ENCODE results near the gene ZNF658. TPM values are rescaled to one million over a fixed set of nuclear protein-coding genes. Genes with fewer than 3 reads are reported as not detected.
"Not testable (repeated sequence)": the region's sequence is repeated elsewhere in the genome, so short reads cannot be mapped to it uniquely, and the experiment has no call there.

Gene ZNF658
- total RNA-seq (2022) (2.5 and 3.1 TPM in 2 replicates), Bru-seq, nascent RNA (percentile 55 among the genes with signal in this experiment), BruChase-seq, experiment 1, labeled RNA remaining after a 6-hour chase (percentile 36 among the genes with signal in this experiment), BruChase-seq, experiment 2, labeled RNA remaining after a 2-hour chase (percentile 35 among the genes with signal in this experiment)
- long read RNA-seq, full-length matches to known transcripts: 1 of 1 reads
- long read RNA-seq, partial matches to known transcripts: 0 of 1 reads
- long read RNA-seq, other reads (novel, unspliced or antisense): 0 of 1 reads

DNA sequence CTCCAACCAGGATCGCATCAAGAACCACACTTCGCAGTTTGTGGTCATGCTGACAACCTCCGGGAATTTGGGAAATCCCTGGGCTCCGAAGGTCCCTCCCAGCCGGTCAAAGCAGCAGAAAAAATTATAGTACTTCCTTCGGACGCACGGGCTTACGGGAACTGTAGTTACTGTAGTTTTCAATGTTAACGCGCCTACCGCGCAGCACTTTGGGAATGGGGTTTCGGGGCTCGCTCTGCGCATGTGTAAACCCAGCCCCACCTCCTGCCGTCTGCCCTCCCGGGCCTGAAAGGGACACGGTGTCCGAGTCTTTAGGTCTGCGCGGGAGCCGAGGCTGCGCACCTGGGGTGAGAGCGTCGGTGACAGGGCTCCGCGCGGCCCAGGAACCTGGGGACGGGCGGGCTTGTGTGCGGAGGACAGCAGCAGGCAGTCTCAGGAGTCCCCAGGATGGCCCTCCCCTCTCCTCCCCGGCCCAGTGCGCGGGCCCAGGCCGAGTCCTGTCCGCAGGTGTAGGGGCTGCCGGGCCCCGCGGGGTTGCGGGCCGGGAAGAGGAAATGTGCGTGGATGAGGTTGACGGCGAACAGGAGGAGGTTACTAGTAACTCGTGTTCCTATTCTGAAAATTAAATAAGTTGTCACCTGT lies at the start of gene ZNF658:
Gene ZNF658 (plus strand): TSS at position 236 of the 642 bp plus-strand sequence. CDS start 2,837 bp downstream, outside the sequence.
- H3K36me3 Mint-ChIP-seq (ENCODE audit: insufficient read depth, unreplicated experiment); intact Hi-C loops (cut with micrococcal nuclease; ENCODE audit: unreplicated experiment); H3K9me3 Mint-ChIP-seq (ENCODE audit: low read depth, unreplicated experiment); H3K27me3 Mint-ChIP-seq (ENCODE audit: unreplicated experiment); CTCF ChIA-PET; BruUV-seq (replicated peaks); H3K4me1 Mint-ChIP-seq (ENCODE audit: low read depth, unreplicated experiment): not testable (repeated sequence)
- DNase-seq: peak; percentile 75
- Mint-ChIP-seq H3K27ac (ENCODE audit: unreplicated experiment) (peak within 1 kb of the TSS; percentile 54), H3K4me3 (ENCODE audit: low read depth, unreplicated experiment) (peak within 1 kb of the TSS; percentile 78)

DNA sequence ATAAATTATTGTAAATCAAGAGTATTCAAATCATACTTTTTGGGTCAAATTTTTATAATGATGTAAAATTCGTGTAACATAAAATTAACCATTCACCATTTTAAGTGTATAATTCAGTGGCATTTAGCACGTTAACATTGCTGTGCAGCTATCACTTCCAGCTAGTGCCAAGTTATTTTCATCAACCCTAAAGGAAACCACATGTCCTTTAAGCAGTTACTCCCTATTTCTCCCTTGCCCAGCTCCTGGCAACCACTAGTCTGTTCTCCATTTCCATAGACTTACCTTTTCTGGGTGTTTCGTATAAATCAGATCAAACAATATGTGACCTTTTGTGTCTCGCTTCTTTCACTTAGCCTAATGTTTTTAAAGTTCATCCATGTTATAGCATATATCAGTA lies 38.8 kb upstream of the ZNF658 start:
- intact Hi-C loops (cut with micrococcal nuclease; ENCODE audit: unreplicated experiment); CTCF ChIA-PET; BruUV-seq (replicated peaks); H3K36me3 Mint-ChIP-seq (ENCODE audit: insufficient read depth, unreplicated experiment); H3K27ac Mint-ChIP-seq (ENCODE audit: unreplicated experiment); H3K27me3 Mint-ChIP-seq (ENCODE audit: unreplicated experiment); DNase-seq; H3K4me1 Mint-ChIP-seq (ENCODE audit: low read depth, unreplicated experiment); H3K9me3 Mint-ChIP-seq (ENCODE audit: low read depth, unreplicated experiment); H3K4me3 Mint-ChIP-seq (ENCODE audit: low read depth, unreplicated experiment): not testable (repeated sequence)

- BruUV-seq (replicated peaks); H3K4me1 Mint-ChIP-seq (ENCODE audit: low read depth, unreplicated experiment); H3K9me3 Mint-ChIP-seq (ENCODE audit: low read depth, unreplicated experiment); H3K27ac Mint-ChIP-seq (ENCODE audit: unreplicated experiment); H3K4me3 Mint-ChIP-seq (ENCODE audit: low read depth, unreplicated experiment); DNase-seq; CTCF ChIA-PET; H3K27me3 Mint-ChIP-seq (ENCODE audit: unreplicated experiment); H3K36me3 Mint-ChIP-seq (ENCODE audit: insufficient read depth, unreplicated experiment); intact Hi-C loops (cut with micrococcal nuclease; ENCODE audit: unreplicated experiment): not testable (repeated sequence)
These were observed 31.9 kb upstream of the ZNF658 start for GRCh38 chr9:66868660-66869059.

DNA sequence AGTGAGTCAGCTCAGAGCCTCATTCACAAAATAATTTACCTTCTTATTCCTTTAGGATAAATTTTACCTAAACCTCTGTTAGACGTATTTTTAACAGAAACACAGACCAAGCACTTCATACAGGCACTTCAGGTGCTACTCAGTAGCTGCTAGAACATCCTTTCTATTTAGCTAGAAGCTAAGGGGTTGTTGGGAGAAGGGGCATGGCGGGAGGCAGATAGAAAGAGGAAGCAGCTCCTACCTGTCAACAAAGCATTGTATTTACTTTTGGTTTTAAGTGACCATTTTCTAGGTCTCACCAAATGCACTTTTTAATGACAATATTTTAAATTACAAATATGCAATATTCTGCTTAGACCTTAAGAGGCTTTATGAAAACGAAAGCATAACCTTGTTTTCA lies 19.9 kb upstream of the ZNF658 start:
- H3K27ac Mint-ChIP-seq (ENCODE audit: unreplicated experiment); H3K4me3 Mint-ChIP-seq (ENCODE audit: low read depth, unreplicated experiment); H3K27me3 Mint-ChIP-seq (ENCODE audit: unreplicated experiment); BruUV-seq (replicated peaks); H3K9me3 Mint-ChIP-seq (ENCODE audit: low read depth, unreplicated experiment); intact Hi-C loops (cut with micrococcal nuclease; ENCODE audit: unreplicated experiment); CTCF ChIA-PET; H3K4me1 Mint-ChIP-seq (ENCODE audit: low read depth, unreplicated experiment); DNase-seq; H3K36me3 Mint-ChIP-seq (ENCODE audit: insufficient read depth, unreplicated experiment): not testable (repeated sequence)

DNA sequence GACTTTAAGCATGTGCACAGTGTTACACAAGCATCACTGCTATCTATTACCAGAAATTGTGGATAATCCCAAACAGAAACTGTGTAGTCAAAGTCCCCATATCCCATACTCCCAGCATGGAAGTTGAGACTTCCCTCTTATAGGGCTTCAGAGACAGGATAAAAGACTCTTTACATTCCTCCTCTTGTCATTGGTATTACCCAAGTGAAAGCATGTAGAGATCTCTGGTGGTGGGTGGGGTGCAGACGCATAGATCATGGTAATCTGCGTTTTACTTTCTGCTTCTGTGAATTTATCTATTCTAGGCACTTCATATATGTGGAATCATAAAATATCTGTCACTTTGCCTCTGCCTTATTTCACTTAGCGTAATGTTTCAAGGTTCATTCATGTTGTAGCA lies 18.7 kb upstream of the ZNF658 start:
- H3K27me3 Mint-ChIP-seq (ENCODE audit: unreplicated experiment); H3K27ac Mint-ChIP-seq (ENCODE audit: unreplicated experiment); H3K4me1 Mint-ChIP-seq (ENCODE audit: low read depth, unreplicated experiment); CTCF ChIA-PET; H3K9me3 Mint-ChIP-seq (ENCODE audit: low read depth, unreplicated experiment); DNase-seq; H3K4me3 Mint-ChIP-seq (ENCODE audit: low read depth, unreplicated experiment); H3K36me3 Mint-ChIP-seq (ENCODE audit: insufficient read depth, unreplicated experiment); intact Hi-C loops (cut with micrococcal nuclease; ENCODE audit: unreplicated experiment); BruUV-seq (replicated peaks): not testable (repeated sequence)

GRCh38 chr9:66890334-66890733 lies 10.2 kb upstream of the ZNF658 start:
- BruUV-seq (replicated peaks); intact Hi-C loops (cut with micrococcal nuclease; ENCODE audit: unreplicated experiment); H3K4me3 Mint-ChIP-seq (ENCODE audit: low read depth, unreplicated experiment); H3K9me3 Mint-ChIP-seq (ENCODE audit: low read depth, unreplicated experiment); H3K27ac Mint-ChIP-seq (ENCODE audit: unreplicated experiment); H3K36me3 Mint-ChIP-seq (ENCODE audit: insufficient read depth, unreplicated experiment); DNase-seq; H3K4me1 Mint-ChIP-seq (ENCODE audit: low read depth, unreplicated experiment); H3K27me3 Mint-ChIP-seq (ENCODE audit: unreplicated experiment); CTCF ChIA-PET: not testable (repeated sequence)

DNA sequence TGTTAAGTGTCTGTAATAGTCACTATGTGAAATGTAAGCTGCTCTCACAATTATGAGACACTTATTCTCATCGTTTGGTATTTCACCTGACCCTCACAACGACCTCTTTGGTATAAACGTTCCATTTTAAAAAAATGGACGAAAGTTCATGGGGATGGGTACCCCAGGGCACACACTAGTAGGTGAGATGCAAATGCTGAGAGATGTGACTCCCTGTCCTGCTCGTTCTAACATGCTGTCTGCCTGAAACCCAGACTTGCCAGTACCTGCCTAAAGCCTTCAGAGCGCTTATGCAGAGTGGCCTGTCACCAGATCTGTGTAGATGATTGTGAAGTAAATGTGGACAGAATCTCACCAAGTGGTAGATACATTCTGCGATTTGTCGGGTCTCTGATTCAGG lies 616 bp downstream of the ZNF658 start:
- CTCF ChIA-PET; H3K9me3 Mint-ChIP-seq (ENCODE audit: low read depth, unreplicated experiment); intact Hi-C loops (cut with micrococcal nuclease; ENCODE audit: unreplicated experiment); H3K27me3 Mint-ChIP-seq (ENCODE audit: unreplicated experiment); H3K36me3 Mint-ChIP-seq (ENCODE audit: insufficient read depth, unreplicated experiment); DNase-seq; H3K27ac Mint-ChIP-seq (ENCODE audit: unreplicated experiment); H3K4me1 Mint-ChIP-seq (ENCODE audit: low read depth, unreplicated experiment): not testable (repeated sequence)
- peak overlapping the region; percentile 78 for H3K4me3 Mint-ChIP-seq (ENCODE audit: low read depth, unreplicated experiment)
- BruUV-seq (replicated peaks): TSS peak; percentile 45

DNA sequence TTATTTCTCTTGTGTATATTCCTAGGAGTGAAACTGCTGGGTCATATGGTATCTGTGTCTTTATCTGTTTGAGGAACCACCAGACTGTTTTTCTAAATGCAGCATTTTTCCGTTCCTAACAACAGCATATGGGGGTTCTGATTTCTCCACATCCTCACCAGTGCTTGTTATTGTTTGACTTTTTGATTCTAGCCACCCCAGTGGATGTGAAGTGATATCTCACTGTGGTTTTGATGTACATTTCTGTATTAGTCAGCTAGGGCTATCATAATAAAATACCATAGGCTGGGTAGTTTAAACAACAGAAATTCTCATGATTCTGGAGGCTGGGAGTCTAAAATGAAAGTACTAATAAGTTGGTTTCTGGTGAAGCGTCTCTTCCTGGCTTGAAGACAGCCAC lies 9.0 kb downstream of the ZNF658 start:
- H3K4me3 Mint-ChIP-seq (ENCODE audit: low read depth, unreplicated experiment); intact Hi-C loops (cut with micrococcal nuclease; ENCODE audit: unreplicated experiment); CTCF ChIA-PET; BruUV-seq (replicated peaks); H3K4me1 Mint-ChIP-seq (ENCODE audit: low read depth, unreplicated experiment); H3K27me3 Mint-ChIP-seq (ENCODE audit: unreplicated experiment); H3K36me3 Mint-ChIP-seq (ENCODE audit: insufficient read depth, unreplicated experiment); H3K27ac Mint-ChIP-seq (ENCODE audit: unreplicated experiment); H3K9me3 Mint-ChIP-seq (ENCODE audit: low read depth, unreplicated experiment); DNase-seq: not testable (repeated sequence)

DNA sequence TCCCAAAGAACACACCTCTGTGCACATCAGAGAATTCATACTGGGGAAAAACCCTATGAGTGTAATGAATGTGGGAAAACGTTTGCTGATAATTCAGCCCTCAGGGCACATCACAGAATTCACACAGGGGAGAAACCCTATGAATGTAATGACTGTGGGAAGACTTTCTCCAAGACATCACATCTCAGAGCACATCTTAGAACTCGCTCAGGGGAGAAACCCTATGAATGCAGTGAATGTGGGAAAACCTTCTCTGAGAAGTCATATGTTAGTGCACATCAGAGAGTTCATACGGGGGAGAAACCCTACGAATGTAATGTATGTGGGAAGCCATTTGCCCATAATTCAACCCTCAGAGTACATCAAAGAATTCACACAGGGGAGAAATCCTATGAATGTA lies 19.5 kb downstream of the ZNF658 start:
- H3K4me1 Mint-ChIP-seq (ENCODE audit: low read depth, unreplicated experiment); DNase-seq; H3K36me3 Mint-ChIP-seq (ENCODE audit: insufficient read depth, unreplicated experiment); H3K4me3 Mint-ChIP-seq (ENCODE audit: low read depth, unreplicated experiment); H3K27me3 Mint-ChIP-seq (ENCODE audit: unreplicated experiment); H3K27ac Mint-ChIP-seq (ENCODE audit: unreplicated experiment); CTCF ChIA-PET; BruUV-seq (replicated peaks); intact Hi-C loops (cut with micrococcal nuclease; ENCODE audit: unreplicated experiment); H3K9me3 Mint-ChIP-seq (ENCODE audit: low read depth, unreplicated experiment): not testable (repeated sequence)

- CTCF ChIA-PET; H3K27me3 Mint-ChIP-seq (ENCODE audit: unreplicated experiment); DNase-seq; H3K36me3 Mint-ChIP-seq (ENCODE audit: insufficient read depth, unreplicated experiment); H3K27ac Mint-ChIP-seq (ENCODE audit: unreplicated experiment); H3K4me3 Mint-ChIP-seq (ENCODE audit: low read depth, unreplicated experiment); H3K9me3 Mint-ChIP-seq (ENCODE audit: low read depth, unreplicated experiment); H3K4me1 Mint-ChIP-seq (ENCODE audit: low read depth, unreplicated experiment); BruUV-seq (replicated peaks); intact Hi-C loops (cut with micrococcal nuclease; ENCODE audit: unreplicated experiment): not testable (repeated sequence)
These were observed 35.8 kb downstream of the ZNF658 start for GRCh38 chr9:66936194-66936870.
